Heart right ventricle (tissue), 16 donors: ENCODE results near the gene SLC44A5. TPM values are rescaled to one million over a fixed set of nuclear protein-coding genes. Genes with fewer than 3 reads are reported as not detected.

Experiments
- ATAC-seq, 8 donors: fragments of 200-7000 bp; cut with Tn5 transposase; one replicate each; pipeline ENCODE4 v1.9.1; 2020; ENCODE audit warnings: mild to moderate bottlenecking in 8 of 8, moderate library complexity in 8 of 8, moderate number of reproducible peaks in 1 of 8
- DNase-seq, 2 donors: peaks; one replicate each; pipeline ENCODE4 v3.0.0-alpha.2; 2020
- H3K27ac ChIP-seq, 10 donors: fragments of 200-600 bp; sonication (generic) in 2 of 10; one replicate each; pipeline versions ENCODE4 v1.5.0 to v1.8.0; 2020 to 2022; ENCODE audit warnings: mild to moderate bottlenecking in 3 of 10
- H3K27me3 ChIP-seq, 7 donors: fragments of 200-600 bp; one replicate each; pipeline ENCODE4 v1.8.0; 2021 to 2022; ENCODE audit warnings: mild to moderate bottlenecking in 2 of 7
- H3K36me3 ChIP-seq, 9 donors: fragments of 200-600 bp; sonication (generic) in 1 of 9; one replicate each; pipeline versions ENCODE4 v1.5.0 to v1.8.0; 2020 to 2022; ENCODE audit warnings: mild to moderate bottlenecking in 2 of 9
- H3K4me1 ChIP-seq, 9 donors: fragments of 200-600 bp; sonication (generic) in 1 of 9; one replicate each; pipeline versions ENCODE4 v1.5.0 to v1.8.0; 2020 to 2022; ENCODE audit warnings: mild to moderate bottlenecking in 4 of 9
- H3K4me3 ChIP-seq, 10 donors: fragments of 200-600 bp; sonication (generic) in 2 of 10; one replicate each; pipeline versions ENCODE4 v1.5.0 to v1.8.0; 2020 to 2022; ENCODE audit warnings: mild to moderate bottlenecking in 7 of 10, moderate library complexity in 2 of 10
- H3K9me3 ChIP-seq, 11 donors: fragments of 200-600 bp in 10 of 11; sonication (generic) in 2 of 11; one replicate each; pipeline versions ENCODE4 v1.5.0 to v1.8.0; 2013 to 2022; ENCODE audit warnings: mild to moderate bottlenecking in 2 of 11, control low read depth in 1 of 11, moderate library complexity in 1 of 11
- WGBS, 2 donors: extraction: QIAGEN DNeasy Blood & Tissue Kit; methylation state at CpG; one replicate each; pipeline ENCODE4 v1.1.7; 2013; ENCODE audit warnings: inconsistent platforms in 1 of 2; 5-methylcytosine and 5-hydroxymethylcytosine counted together
- intact Hi-C, 10 donors: fragments of 100-400 bp; cut with DNase I; formaldehyde crosslinking; loops; one replicate each; pipeline versions ENCODE4 v1.11.1 to v1.14.2; 2022
- polyA plus RNA-seq, 2 donors: library from polyadenylated mRNA; stranded (reverse); fragments of 200-250 nt; gene quantifications; one replicate each; pipeline ENCODE4 v1.2.3, GENCODE V29; 2013
- total RNA-seq, 10 donors: library from RNA; stranded (reverse); fragmentation: NEBNext Ultra II Directional in 3 of 10; extraction: Animal tissue kit (Norgen Biotek cat#: 25700) in 3 of 10; gene quantifications; one replicate each; pipeline versions ENCODE4 v1.2.1 to v1.2.4, GENCODE V29; 2021 to 2023
- TF ChIP-seq, protein P1 (sequence below), 9 donors: fragments of 200-600 bp; sonication (generic) in 2 of 9; IDR thresholded peaks; one replicate each; pipeline versions ENCODE4 v1.5.0 to v1.8.0; 2021 to 2022; ENCODE audit warnings: antibody characterized with exemption in 9 of 9, mild to moderate bottlenecking in 5 of 9, moderate library complexity in 1 of 9
- donor health status: Arrhythmogenic right ventricular cardiomyopathy.
- donor health status: ischemic (EF 13 %, LVEDD 7.1; RV severe dilation, severe dysfunction).
- donor health status: healthy with polysubstance abuse.
- donor health status: DM: no; HTN: yes; CAD: no.
- donor health status: DM: no; HTN: no; CAD: no.
- donor health status: ischemic (EF 25% LVEDD 6.9; RV normal size, moderate dysfunction).
- donor health status: ischemic (EF 25% LVEDD 5.7; RV mildly dilated, moderate dysfunction).
- donor health status: healthy.
- donor health status: DM: yes; HTN: yes; CAD: no.
- donor health status: Ischemic cardiomyopathy.
- donor health status: ischemic (EF 35%, LVEDD 5.7; RV mildly dilated, moderate dysfunction).
- donor health status: nonischemic (EF 11% LVEDD 7.7; RV severe dilation, severe dysfunction).
- donor health status: DM: yes; HTN: yes; CAD: no.
- donor health status: PGD.
- donor health status: ischemic (EF 29% LVEDD 5.4; RV normal size, mild dysfunction).
- donor health status: nonischemic (EF 23%, LVEDD 6.1; RV moderate dilation, normal function).

SLC44A5 gene
- total and polyA plus RNA-seq, 12 donors = 0.10 to 4.8 (median 1.5) TPM

DNA sequence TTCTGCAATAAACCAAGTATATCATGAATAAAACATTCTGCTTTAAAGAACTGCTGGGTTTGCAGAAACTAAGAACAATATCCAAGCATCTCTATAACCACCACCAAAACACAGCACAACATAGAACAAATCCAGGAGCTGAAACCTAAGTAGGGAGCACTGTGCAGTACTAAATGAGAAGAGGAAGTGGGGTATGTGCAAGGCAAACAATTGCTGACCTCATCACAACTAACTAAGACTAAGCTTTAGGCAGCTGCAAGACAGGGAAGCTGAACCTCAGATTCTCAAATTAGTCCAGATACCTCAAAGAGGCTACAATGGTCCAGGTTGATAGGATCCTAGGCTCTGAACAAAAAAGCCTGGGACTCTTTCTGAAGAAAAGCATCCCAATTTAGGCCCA lies 172.6 kb downstream of the SLC44A5 start:
- no peaks in the 10 kb centered on the region for H3K4me1 ChIP-seq
- intact Hi-C loops = no loop called here
- no peaks in the 10 kb centered on the region for H3K9me3 ChIP-seq
- no peaks in the 10 kb centered on the region for H3K27me3 ChIP-seq
- TF ChIP-seq, protein P1, sequence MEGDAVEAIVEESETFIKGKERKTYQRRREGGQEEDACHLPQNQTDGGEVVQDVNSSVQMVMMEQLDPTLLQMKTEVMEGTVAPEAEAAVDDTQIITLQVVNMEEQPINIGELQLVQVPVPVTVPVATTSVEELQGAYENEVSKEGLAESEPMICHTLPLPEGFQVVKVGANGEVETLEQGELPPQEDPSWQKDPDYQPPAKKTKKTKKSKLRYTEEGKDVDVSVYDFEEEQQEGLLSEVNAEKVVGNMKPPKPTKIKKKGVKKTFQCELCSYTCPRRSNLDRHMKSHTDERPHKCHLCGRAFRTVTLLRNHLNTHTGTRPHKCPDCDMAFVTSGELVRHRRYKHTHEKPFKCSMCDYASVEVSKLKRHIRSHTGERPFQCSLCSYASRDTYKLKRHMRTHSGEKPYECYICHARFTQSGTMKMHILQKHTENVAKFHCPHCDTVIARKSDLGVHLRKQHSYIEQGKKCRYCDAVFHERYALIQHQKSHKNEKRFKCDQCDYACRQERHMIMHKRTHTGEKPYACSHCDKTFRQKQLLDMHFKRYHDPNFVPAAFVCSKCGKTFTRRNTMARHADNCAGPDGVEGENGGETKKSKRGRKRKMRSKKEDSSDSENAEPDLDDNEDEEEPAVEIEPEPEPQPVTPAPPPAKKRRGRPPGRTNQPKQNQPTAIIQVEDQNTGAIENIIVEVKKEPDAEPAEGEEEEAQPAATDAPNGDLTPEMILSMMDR (IDR thresholded peaks at IDR 0.05) = no peak
- no peak overlapping the region for H3K27ac ChIP-seq
- no peak overlapping the region for H3K4me3 ChIP-seq
- H3K36me3 ChIP-seq = no peaks in the 10 kb centered on the region
- DNase-seq (no peak), ATAC-seq (no peak)

DNA sequence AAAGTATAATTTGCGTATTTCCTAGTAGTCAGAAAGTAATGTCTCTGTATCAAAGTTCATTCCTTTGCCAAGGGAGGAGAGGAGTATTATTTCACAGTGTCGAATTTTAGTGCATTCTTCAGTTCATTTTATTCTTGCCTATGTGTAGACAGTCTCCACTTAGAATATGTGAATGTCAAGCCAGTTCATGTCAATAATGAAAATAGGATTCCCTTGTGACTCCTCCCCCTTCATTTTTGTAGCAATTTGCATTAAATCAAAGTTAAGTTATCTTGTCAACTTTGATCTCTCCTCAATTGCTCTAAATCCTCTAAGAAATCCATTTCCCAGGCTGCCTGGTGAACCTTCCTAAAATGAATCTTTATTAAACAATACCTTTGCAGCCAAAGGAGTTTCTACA lies 179.1 kb downstream of the SLC44A5 start:
- Histone ChIP-seq H3K9me3 (no peaks in the 10 kb centered on the region), H3K27ac (no peak overlapping the region), H3K27me3 (no peaks in the 10 kb centered on the region), H3K4me3 (no peak overlapping the region), H3K4me1 (no peaks in the 10 kb centered on the region), H3K36me3 (no peaks in the 10 kb centered on the region)
- 72 to 77% methylated on average over 2 of the region's 2 CpGs for WGBS, 2 donors
- intact Hi-C loops = no loop called here
- DNase-seq (no peak), ATAC-seq (no peak)
- TF ChIP-seq, protein P1 (IDR thresholded peaks at IDR 0.05) = no peak

DNA sequence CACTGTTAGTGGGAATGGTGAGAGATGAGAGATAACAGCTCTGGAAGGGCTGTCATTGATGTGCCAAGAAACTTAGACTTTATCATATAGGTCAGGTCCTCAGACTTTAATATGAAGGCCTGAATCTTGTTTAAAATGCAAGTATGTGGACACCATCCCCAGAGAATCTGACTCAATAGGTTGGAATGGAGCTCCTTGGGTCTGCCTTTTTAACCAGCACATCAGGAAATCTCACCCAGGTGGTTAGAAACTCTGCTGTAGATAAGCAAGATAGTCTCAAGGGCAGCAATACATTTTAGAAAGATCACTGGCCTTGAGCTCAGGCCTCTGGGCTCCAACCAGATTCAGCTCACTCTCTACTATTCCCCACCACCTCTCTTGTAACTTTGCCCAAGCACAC lies 180.4 kb downstream of the SLC44A5 start:
- H3K27me3 ChIP-seq = no peaks in the 10 kb centered on the region
- H3K4me1 ChIP-seq = no peaks in the 10 kb centered on the region
- ATAC-seq (no peak), DNase-seq (no peak)
- no peak overlapping the region for H3K4me3 ChIP-seq
- H3K9me3 ChIP-seq = no peaks in the 10 kb centered on the region
- no peak overlapping the region for H3K27ac ChIP-seq
- intact Hi-C loops = no loop called here
- TF ChIP-seq, protein P1 (IDR thresholded peaks at IDR 0.05) = no peak
- no peaks in the 10 kb centered on the region for H3K36me3 ChIP-seq

DNA sequence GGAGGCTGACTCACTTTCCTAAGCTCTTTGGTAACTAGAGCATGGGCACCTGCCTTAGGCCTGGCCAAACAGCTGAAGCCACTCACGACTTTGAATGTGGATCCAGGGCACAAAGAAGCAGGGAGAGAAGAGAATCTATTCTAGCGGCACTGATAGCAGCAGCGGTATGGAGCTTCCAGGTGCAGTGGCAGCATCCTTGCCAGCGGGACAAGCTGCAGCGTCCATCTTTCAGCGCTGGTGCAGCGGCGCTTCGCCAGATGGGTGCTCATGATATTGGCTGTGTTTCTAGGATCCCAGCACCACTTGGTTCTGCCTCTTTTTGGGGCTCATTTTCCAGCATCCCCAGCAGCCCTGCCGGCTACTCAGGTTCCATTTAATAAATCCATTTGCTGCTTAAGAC lies 184.2 kb downstream of the SLC44A5 start:
- Histone ChIP-seq H3K9me3 (no peaks in the 10 kb centered on the region), H3K27me3 (no peaks in the 10 kb centered on the region), H3K36me3 (no peaks in the 10 kb centered on the region), H3K4me3 (no peak overlapping the region), H3K27ac (no peak overlapping the region), H3K4me1 (no peaks in the 10 kb centered on the region)
- WGBS, 2 donors = 85 to 88% methylated on average over 10 of the region's 10 CpGs
- TF ChIP-seq, protein P1 (IDR thresholded peaks at IDR 0.05) = no peak
- intact Hi-C loops = no loop called here
- ATAC-seq (no peak), DNase-seq (no peak)
